SH-SY5Y (cell line): ENCODE data around the gene KBTBD7.

Experiments used
- GATA2 ChIP-seq: IDR thresholded peaks from 2 replicates; pipeline ENCODE4 v1.6.1; 2011; ENCODE audit warnings: mild to moderate bottlenecking, low read depth, low read length
- GATA3 ChIP-seq: IDR thresholded peaks from 2 replicates; pipeline ENCODE4 v1.6.1; 2011; ENCODE audit warnings: low read depth, mild to moderate bottlenecking, low read length, moderate library complexity

DNA sequence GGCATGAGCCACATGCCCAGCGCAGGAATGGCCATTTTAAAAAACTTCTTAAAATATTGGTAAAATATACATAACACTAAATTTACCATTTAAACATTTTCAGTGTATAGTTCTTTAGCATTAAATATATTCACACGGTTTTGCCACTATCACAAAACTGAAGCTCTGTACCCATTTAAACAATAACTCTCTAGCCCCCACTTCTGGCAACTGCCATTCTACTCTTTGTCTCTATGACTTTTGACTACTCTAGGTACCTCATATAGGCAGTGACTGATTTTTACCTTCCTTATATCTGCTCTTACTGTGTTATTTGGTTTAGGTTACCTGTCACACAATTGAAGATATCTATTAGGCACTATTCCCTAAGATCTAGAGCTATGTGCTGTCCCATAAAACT, 2.3 kb upstream of the KBTBD7 start:
- TF ChIP-seq GATA2 (no peak), GATA3 (no peak)
